Natural killer cell (primary cell): ENCODE results near the gene NFIA. TPM values are rescaled to one million over a fixed set of nuclear protein-coding genes. Genes with fewer than 3 reads are reported as not detected.

ENCODE experiments used
- ATAC-seq, 3 donors: fragments of 150-1000 bp in 2 of 3; fragments of 200-7000 bp in 1 of 3; cut with Tn5 transposase; 1 replicate in 1 of 3; 2 replicates in 2 of 3; pipeline ENCODE4 v1.10.0; 2021; ENCODE audit warnings: mild to moderate bottlenecking in 2 of 3, moderate library complexity in 2 of 3
- DNase-seq, 2 donors: peaks; one replicate each; pipeline versions ENCODE4 v3.0.0 to v3.0.0-alpha.2; 2013 to 2021; ENCODE audit warnings: mixed read lengths in 1 of 2
- H3K27ac ChIP-seq: one replicate; pipeline ENCODE4 v1.5.1; 2013; ENCODE audit warnings: mild to moderate bottlenecking, low read length
- H3K27me3 ChIP-seq: one replicate; pipeline ENCODE4 v1.6.1; 2013; ENCODE audit warnings: low read length; ENCODE audit not compliant: control insufficient read depth, insufficient read depth
- H3K36me3 ChIP-seq: one replicate; pipeline ENCODE4 v1.6.1; 2013; ENCODE audit warnings: low read length; ENCODE audit not compliant: control insufficient read depth, insufficient read depth
- H3K4me1 ChIP-seq: one replicate; pipeline ENCODE4 v1.6.1; 2013; ENCODE audit warnings: low read length; ENCODE audit not compliant: control insufficient read depth, insufficient read depth
- H3K4me3 ChIP-seq: one replicate; pipeline ENCODE4 v1.5.1; 2013; ENCODE audit warnings: low read length
- H3K9me3 ChIP-seq: one replicate; pipeline ENCODE4 v1.6.1; 2013; ENCODE audit warnings: low read length; ENCODE audit not compliant: control insufficient read depth, insufficient read depth
- H3K27ac Mint-ChIP-seq, 2 donors: one replicate each; pipeline ENCODE4 v1.8.0; 2022; ENCODE audit warnings: mild to moderate bottlenecking in 2 of 2, mixed read lengths in 2 of 2, moderate library complexity in 1 of 2
- H3K27me3 Mint-ChIP-seq, 2 donors: one replicate each; pipeline ENCODE4 v1.8.0; 2022; ENCODE audit warnings: low read depth in 2 of 2, mixed read lengths in 2 of 2
- H3K36me3 Mint-ChIP-seq: one replicate; pipeline ENCODE4 v1.8.0; 2022; ENCODE audit warnings: mixed read lengths
- H3K4me1 Mint-ChIP-seq, 2 donors: one replicate each; pipeline ENCODE4 v1.8.0; 2022; ENCODE audit warnings: mixed read lengths in 2 of 2
- H3K4me3 Mint-ChIP-seq: one replicate; pipeline ENCODE4 v1.8.0; 2022; ENCODE audit warnings: mild to moderate bottlenecking, moderate library complexity, mixed read lengths
- H3K9me3 Mint-ChIP-seq, 2 donors: one replicate each; pipeline ENCODE4 v1.8.0; 2022; ENCODE audit warnings: mixed read lengths in 2 of 2
- WGBS: methylation state at CpG from one replicate; pipeline ENCODE4 v1.1.7; 2013; ENCODE audit warnings: missing lambda C conversion rate; ENCODE audit not compliant: insufficient coverage; 5-methylcytosine and 5-hydroxymethylcytosine counted together
- intact Hi-C: fragments of 100-400 bp; cut with micrococcal nuclease; formaldehyde crosslinking; loops from one replicate; pipeline ENCODE4 v1.14.2; 2022
- total RNA-seq, 4 donors: library from RNA; stranded (reverse); fragments of 120-200 nt in 1 of 4; gene quantifications; one replicate each; pipeline versions ENCODE4 v1.2.3 to v1.2.4, GENCODE V29; 2013 to 2022
- TF ChIP-seq, protein P1 (sequence below): fragments of 200-600 bp; IDR thresholded peaks from one replicate; pipeline ENCODE4 v1.8.0; 2022; ENCODE audit warnings: antibody characterized with exemption

NFIA gene
- total RNA-seq, 3 donors from 2014 or later (not counting 1 experiment from before 2014, with no cell fraction given): 3.5 to 6.5 (median 3.6) TPM

- Mint-ChIP-seq H3K9me3 (no peaks in the 10 kb centered on the region), H3K27me3 (peaks cover 49 to 53% of the 10 kb centered on the region in 2 donors), H3K27ac (no peak overlapping the region), H3K36me3 (no peaks in the 10 kb centered on the region), H3K4me3 (peak overlapping the region; percentile 76), H3K4me1 (peaks cover 23 to 25% of the 10 kb centered on the region in 2 donors)
- Histone ChIP-seq H3K27me3 (peaks cover 33% of the 10 kb centered on the region), H3K4me1 (peaks cover 32% of the 10 kb centered on the region), H3K36me3 (no peaks in the 10 kb centered on the region), H3K9me3 (no peaks in the 10 kb centered on the region), H3K4me3 (peak overlapping the region; percentile 51), H3K27ac (no peak overlapping the region)
- ATAC-seq (peak; percentile 91 to 92 (median 92)), DNase-seq (peak; percentile 87 to 93)
- TF ChIP-seq, protein P1, sequence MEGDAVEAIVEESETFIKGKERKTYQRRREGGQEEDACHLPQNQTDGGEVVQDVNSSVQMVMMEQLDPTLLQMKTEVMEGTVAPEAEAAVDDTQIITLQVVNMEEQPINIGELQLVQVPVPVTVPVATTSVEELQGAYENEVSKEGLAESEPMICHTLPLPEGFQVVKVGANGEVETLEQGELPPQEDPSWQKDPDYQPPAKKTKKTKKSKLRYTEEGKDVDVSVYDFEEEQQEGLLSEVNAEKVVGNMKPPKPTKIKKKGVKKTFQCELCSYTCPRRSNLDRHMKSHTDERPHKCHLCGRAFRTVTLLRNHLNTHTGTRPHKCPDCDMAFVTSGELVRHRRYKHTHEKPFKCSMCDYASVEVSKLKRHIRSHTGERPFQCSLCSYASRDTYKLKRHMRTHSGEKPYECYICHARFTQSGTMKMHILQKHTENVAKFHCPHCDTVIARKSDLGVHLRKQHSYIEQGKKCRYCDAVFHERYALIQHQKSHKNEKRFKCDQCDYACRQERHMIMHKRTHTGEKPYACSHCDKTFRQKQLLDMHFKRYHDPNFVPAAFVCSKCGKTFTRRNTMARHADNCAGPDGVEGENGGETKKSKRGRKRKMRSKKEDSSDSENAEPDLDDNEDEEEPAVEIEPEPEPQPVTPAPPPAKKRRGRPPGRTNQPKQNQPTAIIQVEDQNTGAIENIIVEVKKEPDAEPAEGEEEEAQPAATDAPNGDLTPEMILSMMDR: peak; percentile 92
- intact Hi-C loops: loop anchor here (2.0 to 10.0 kb wide), 7 partner anchors 55 to 803 kb away; no protein-coding TSS in a partner anchor
- WGBS: under 1% methylated on average over 48 of the region's 48 CpGs
Observed at GRCh38 chr1:61049850-61050540, 32.4 kb upstream of the NFIA start.

DNA sequence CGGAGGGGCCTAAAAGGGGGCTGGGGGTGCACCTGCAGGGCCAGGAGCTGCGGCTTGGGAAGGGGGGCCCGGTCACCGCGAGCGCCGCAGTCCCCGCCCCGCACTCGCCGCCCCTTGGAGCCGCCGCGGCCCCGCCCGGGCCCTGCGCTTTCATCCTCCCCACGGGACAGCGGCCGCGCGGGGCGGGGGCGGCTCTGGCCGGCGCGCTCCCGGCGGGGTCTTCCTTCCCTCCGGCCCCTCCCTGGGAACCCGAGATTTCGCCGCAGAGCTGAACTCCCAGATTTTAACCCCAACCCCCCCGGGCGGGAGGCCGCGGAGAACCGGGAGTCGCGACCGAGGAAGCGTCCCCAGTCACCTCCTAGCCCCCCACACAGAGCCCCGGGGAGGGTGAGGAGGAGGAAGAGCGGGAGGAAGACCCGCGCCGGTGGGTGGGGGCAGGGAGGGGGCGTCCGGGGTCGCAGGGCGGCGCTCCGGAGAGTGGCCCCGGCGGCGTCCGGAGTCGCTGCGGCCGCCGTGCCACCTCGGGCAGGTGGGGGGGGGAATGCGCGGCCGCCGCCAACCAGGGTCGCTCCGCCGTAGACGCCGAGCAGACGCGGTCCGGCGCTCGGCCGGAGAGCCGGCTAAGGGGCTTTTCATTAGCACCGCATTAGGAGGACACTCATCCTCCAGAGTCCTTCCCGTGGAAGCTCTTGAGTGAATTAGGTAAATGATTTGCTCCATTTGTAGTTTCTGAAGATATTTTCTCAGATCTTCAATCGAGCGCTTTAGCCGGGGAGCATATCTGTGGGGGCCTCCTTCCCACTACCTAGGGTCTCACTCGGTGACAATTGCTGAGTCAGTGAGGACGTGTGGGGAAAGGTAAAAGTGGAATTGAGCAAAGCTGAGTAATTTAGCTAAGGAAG, 31.6 kb upstream of the NFIA start:
- peak overlapping the region; percentile 51 for H3K4me3 ChIP-seq
- Mint-ChIP-seq H3K27me3 (peaks cover 54 to 60% of the 10 kb centered on the region in 2 donors), H3K27ac (no peak overlapping the region), H3K4me3 (peak overlapping the region; percentile 77), H3K9me3 (no peaks in the 10 kb centered on the region), H3K36me3 (no peaks in the 10 kb centered on the region), H3K4me1 (peaks cover 23 to 25% of the 10 kb centered on the region in 2 donors)
- no peaks in the 10 kb centered on the region for H3K9me3 ChIP-seq
- WGBS: under 1% methylated on average over 70 of the region's 85 CpGs
- peaks cover 32% of the 10 kb centered on the region for H3K4me1 ChIP-seq
- intact Hi-C loops: loop anchor here (2.0 to 10.0 kb wide), 7 partner anchors 54 to 802 kb away; no protein-coding TSS in a partner anchor
- H3K27ac ChIP-seq: no peak overlapping the region
- TF ChIP-seq, protein P1: no peak
- peaks cover 38% of the 10 kb centered on the region for H3K27me3 ChIP-seq
- peak in 1 of 2 donors; percentile 47 for DNase-seq
- H3K36me3 ChIP-seq: no peaks in the 10 kb centered on the region
- peak; percentile 41 to 52 (median 43) for ATAC-seq

GRCh38 chr1:61051443-61051718, 31.0 kb upstream of the NFIA start:
- 40% methylated on average over 2 of the region's 4 CpGs for WGBS
- Mint-ChIP-seq H3K9me3 (no peaks in the 10 kb centered on the region), H3K4me3 (peak overlapping the region; percentile 77), H3K27ac (no peak overlapping the region), H3K4me1 (peaks cover 23 to 25% of the 10 kb centered on the region in 2 donors), H3K27me3 (peaks cover 56 to 64% of the 10 kb centered on the region in 2 donors), H3K36me3 (no peaks in the 10 kb centered on the region)
- intact Hi-C loops: loop anchor here (2.0 to 10.0 kb wide), 7 partner anchors 53 to 801 kb away; no protein-coding TSS in a partner anchor
- TF ChIP-seq, protein P1: no peak
- no peak overlapping the region for H3K4me3 ChIP-seq
- DNase-seq: peak in 1 of 2 donors; percentile 10
- H3K36me3 ChIP-seq: no peaks in the 10 kb centered on the region
- H3K27me3 ChIP-seq: peaks cover 41% of the 10 kb centered on the region
- no peak for ATAC-seq
- H3K9me3 ChIP-seq: no peaks in the 10 kb centered on the region
- peaks cover 32% of the 10 kb centered on the region for H3K4me1 ChIP-seq
- H3K27ac ChIP-seq: no peak overlapping the region
